ENCODE results near the gene ASB6. TPM values are rescaled to one million over a fixed set of nuclear protein-coding genes. Genes with fewer than 3 reads are reported as not detected.

The ASB6 gene
- total and polyA plus RNA-seq, 4 donors = 3.4 to 8.4 (median 6.2) TPM

DNA sequence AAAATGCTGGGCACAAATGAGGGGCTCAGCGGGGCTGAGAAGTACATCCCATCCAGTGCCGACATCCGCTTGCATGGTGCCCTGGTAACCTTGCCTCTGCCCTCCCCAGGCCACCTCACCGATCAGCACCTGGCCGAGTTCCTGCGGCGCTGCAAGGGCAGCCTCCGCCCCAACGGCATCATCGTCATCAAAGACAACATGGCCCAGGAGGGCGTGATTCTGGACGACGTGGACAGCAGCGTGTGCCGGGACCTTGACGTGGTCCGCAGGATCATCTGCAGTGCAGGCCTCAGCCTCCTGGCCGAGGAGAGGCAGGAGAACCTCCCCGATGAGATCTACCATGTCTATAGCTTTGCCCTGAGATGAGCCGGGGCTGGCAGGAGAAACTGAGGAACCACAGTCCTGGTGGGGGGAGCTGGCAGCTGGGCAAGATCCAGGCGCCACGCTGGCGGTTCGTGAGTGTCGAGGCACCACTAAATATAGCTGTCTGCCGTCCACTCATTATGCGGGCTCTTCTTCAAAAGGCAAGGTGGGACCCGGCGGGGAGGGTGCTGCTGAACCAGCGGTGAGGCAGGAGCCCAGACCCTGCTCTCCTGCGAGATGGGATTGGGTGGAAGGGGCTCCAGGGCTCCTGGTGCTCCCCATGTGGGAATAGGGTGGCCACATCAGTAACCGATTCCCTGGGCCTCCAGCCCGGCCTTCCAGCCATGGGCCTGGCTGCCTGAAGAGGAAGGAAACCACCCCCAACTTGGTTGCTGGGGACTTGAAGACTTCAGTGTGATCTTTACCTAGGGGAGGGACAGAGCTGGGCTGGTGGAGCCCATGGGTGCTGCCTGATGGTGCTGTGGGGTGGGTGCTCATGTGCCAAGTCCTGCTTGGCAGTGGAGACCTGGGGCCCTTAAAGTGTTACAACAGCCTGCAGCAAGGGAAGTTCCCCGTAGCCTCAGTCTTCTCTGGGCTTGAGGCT is 6.6 kb downstream of the ASB6 start:
- Histone ChIP-seq H3K27ac (ENCODE audit: low read depth in 1 of 2, low read length in 2 of 2) (no peak overlapping the region), H3K4me3 (ENCODE audit: low read depth in 1 of 3, low read length in 3 of 3) (no peak overlapping the region), H3K36me3 (ENCODE audit: control insufficient read depth in 4 of 4, insufficient read depth in 3 of 4, low read depth in 1 of 4, low read length in 3 of 4) (peaks cover 4 to 65% (median 34%) of the 10 kb centered on the region in 4 donors), H3K27me3 (ENCODE audit: control insufficient read depth in 4 of 4, insufficient read depth in 4 of 4, low read length in 3 of 4) (no peaks in the 10 kb centered on the region), H3K9me3 (ENCODE audit: control insufficient read depth in 4 of 4, low read length in 3 of 4) (no peaks in the 10 kb centered on the region), H3K4me1 (ENCODE audit: control insufficient read depth in 4 of 4, insufficient read depth in 4 of 4, low read length in 3 of 4) (peaks cover 3 to 25% (median 13%) of the 10 kb centered on the region in 4 donors), H3K9ac (ENCODE audit: low read depth in 1 of 2, low read length in 2 of 2) (no peak overlapping the region)
- DNase-seq (ENCODE audit: low spot score) = no peak
- TF ChIP-seq NR2F2 (IDR thresholded peaks at IDR 0.05) = no peak
- TF ChIP-seq FOXA2 (IDR thresholded peaks at IDR 0.05) = no peak
- no peak for TF ChIP-seq EGR1 (IDR thresholded peaks at IDR 0.05; ENCODE audit: low read depth in 2 of 2)
- TF ChIP-seq SP1 (IDR thresholded peaks at IDR 0.05) = no peak
- no peak for TF ChIP-seq TAF1 (conservative IDR thresholded peaks at IDR 0.05)
- TF ChIP-seq, protein P1, sequence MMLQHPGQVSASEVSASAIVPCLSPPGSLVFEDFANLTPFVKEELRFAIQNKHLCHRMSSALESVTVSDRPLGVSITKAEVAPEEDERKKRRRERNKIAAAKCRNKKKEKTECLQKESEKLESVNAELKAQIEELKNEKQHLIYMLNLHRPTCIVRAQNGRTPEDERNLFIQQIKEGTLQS (IDR thresholded peaks at IDR 0.05) = no peak
- TF ChIP-seq, protein P2, sequence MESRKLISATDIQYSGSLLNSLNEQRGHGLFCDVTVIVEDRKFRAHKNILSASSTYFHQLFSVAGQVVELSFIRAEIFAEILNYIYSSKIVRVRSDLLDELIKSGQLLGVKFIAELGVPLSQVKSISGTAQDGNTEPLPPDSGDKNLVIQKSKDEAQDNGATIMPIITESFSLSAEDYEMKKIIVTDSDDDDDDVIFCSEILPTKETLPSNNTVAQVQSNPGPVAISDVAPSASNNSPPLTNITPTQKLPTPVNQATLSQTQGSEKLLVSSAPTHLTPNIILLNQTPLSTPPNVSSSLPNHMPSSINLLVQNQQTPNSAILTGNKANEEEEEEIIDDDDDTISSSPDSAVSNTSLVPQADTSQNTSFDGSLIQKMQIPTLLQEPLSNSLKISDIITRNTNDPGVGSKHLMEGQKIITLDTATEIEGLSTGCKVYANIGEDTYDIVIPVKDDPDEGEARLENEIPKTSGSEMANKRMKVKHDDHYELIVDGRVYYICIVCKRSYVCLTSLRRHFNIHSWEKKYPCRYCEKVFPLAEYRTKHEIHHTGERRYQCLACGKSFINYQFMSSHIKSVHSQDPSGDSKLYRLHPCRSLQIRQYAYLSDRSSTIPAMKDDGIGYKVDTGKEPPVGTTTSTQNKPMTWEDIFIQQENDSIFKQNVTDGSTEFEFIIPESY (IDR thresholded peaks at IDR 0.05) = no peak
- TF ChIP-seq JUND (IDR thresholded peaks at IDR 0.05) = no peak
- no peak for TF ChIP-seq RAD21 (IDR thresholded peaks at IDR 0.05)
- TF ChIP-seq RXRA (IDR thresholded peaks at IDR 0.05) = no peak
- TF ChIP-seq, protein P3, sequence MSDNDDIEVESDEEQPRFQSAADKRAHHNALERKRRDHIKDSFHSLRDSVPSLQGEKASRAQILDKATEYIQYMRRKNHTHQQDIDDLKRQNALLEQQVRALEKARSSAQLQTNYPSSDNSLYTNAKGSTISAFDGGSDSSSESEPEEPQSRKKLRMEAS (IDR thresholded peaks at IDR 0.05) = no peak
- no peak for TF ChIP-seq YY1 (IDR thresholded peaks at IDR 0.05)
- TF ChIP-seq, protein P4, sequence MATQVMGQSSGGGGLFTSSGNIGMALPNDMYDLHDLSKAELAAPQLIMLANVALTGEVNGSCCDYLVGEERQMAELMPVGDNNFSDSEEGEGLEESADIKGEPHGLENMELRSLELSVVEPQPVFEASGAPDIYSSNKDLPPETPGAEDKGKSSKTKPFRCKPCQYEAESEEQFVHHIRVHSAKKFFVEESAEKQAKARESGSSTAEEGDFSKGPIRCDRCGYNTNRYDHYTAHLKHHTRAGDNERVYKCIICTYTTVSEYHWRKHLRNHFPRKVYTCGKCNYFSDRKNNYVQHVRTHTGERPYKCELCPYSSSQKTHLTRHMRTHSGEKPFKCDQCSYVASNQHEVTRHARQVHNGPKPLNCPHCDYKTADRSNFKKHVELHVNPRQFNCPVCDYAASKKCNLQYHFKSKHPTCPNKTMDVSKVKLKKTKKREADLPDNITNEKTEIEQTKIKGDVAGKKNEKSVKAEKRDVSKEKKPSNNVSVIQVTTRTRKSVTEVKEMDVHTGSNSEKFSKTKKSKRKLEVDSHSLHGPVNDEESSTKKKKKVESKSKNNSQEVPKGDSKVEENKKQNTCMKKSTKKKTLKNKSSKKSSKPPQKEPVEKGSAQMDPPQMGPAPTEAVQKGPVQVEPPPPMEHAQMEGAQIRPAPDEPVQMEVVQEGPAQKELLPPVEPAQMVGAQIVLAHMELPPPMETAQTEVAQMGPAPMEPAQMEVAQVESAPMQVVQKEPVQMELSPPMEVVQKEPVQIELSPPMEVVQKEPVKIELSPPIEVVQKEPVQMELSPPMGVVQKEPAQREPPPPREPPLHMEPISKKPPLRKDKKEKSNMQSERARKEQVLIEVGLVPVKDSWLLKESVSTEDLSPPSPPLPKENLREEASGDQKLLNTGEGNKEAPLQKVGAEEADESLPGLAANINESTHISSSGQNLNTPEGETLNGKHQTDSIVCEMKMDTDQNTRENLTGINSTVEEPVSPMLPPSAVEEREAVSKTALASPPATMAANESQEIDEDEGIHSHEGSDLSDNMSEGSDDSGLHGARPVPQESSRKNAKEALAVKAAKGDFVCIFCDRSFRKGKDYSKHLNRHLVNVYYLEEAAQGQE (IDR thresholded peaks at IDR 0.05) = no peak
- TF ChIP-seq GABPA (IDR thresholded peaks at IDR 0.05 in 1 of 2, conservative IDR thresholded peaks at IDR 0.05 in 1 of 2) = no peak
- no peak for TF ChIP-seq HNF4A (conservative IDR thresholded peaks at IDR 0.05)
- TF ChIP-seq, protein P5, sequence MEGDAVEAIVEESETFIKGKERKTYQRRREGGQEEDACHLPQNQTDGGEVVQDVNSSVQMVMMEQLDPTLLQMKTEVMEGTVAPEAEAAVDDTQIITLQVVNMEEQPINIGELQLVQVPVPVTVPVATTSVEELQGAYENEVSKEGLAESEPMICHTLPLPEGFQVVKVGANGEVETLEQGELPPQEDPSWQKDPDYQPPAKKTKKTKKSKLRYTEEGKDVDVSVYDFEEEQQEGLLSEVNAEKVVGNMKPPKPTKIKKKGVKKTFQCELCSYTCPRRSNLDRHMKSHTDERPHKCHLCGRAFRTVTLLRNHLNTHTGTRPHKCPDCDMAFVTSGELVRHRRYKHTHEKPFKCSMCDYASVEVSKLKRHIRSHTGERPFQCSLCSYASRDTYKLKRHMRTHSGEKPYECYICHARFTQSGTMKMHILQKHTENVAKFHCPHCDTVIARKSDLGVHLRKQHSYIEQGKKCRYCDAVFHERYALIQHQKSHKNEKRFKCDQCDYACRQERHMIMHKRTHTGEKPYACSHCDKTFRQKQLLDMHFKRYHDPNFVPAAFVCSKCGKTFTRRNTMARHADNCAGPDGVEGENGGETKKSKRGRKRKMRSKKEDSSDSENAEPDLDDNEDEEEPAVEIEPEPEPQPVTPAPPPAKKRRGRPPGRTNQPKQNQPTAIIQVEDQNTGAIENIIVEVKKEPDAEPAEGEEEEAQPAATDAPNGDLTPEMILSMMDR (IDR thresholded peaks at IDR 0.05; ENCODE audit: low read depth, low read length, missing input control) = no peak
- TF ChIP-seq HNF4G (IDR thresholded peaks at IDR 0.05) = no peak
- 94% methylated on average over 34 of the region's 34 CpGs for WGBS

Data from liver (tissue), 9 donors.